HG02763 (cell line): Measurements from ENCODE around the gene SLC15A3.
"Not testable (repeated sequence)": the region's sequence is repeated elsewhere in the genome, so short reads cannot be mapped to it uniquely, and the experiment has no call there.

Experiments used
- ATAC-seq: cut with Tn5 transposase; IDR thresholded peaks from one replicate; pipeline ENCODE4 v1.9.1; 2021; ENCODE audit warnings: mild to moderate bottlenecking, moderate library complexity; ENCODE audit not compliant: unreplicated experiment

SLC15A3 gene

GRCh38 chr11:60915248-60915914, 36.6 kb downstream of the SLC15A3 start:
- ATAC-seq, result peak; percentile 43

DNA sequence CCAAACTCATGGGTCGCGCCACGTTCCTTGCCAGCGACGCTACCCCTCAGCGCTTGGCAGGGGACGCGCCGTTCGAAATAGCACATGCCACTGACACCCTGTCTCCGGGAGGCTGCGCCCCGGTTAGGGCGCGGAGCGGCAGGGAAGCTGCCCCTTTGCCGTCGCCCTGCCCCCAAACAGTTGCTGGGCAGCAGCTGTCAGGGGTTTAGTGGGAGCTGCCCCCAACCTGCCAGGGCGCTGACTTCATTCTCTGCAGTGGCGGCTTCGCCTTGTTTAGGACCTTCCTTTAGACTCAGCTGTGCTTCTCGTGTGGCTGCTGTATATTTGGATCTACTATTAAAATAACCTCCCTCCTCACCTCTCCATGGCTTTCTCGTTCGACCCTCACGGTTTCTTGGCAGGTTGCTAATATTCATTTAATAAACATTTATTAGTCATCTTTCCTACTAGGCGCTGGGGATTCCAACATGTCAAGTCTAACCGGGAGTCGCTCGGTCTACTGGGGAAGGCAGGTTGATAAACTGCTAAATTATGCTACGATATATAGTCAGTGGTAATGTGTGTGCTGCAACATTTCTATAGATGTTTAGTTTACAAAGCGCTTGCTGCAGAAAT, 37.2 kb downstream of the SLC15A3 start:
- ATAC-seq, result peak; percentile 3

GRCh38 chr11:60913793-60914632, 38.0 kb downstream of the SLC15A3 start, which contains the start of gene TMEM109:
TMEM109 (plus strand) TSS chr11:60914158; CDS start chr11:60919694, 5,536 bp downstream.
- ATAC-seq, result peak; percentile 41

- ATAC-seq, result no peak
Measured at GRCh38 chr11:60912851-60913528, 39.0 kb downstream of the SLC15A3 start.

DNA sequence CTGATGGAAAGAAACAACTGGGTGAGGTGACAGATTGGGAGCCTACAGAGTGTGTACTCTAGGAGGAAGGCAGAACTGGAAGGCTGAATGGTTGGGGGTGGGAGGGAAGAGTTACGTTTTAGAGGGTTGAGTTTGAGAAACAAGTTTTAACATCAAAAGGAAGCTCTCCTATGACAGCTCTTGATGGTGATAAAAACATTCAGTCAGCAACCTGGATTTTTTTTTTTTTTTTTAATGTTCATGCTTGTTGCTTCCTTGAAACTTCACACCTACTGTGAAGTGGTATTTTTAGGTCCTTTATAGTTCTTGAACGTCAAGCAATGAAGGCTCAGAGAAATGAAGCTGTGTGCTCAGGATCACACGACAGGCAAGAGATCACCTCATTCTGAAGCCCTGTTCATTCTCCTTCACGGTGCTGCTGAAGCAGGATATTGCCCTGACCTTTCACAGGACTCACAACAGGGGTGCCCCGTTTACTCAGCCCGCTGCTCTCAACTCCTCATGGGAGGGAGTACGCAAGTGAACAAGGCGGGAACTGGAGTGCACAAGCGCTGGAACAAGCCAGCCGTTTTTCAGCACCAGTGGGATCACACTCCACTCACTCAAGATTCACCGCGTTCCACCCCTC, 39.6 kb downstream of the SLC15A3 start:
- no peak for ATAC-seq

DNA sequence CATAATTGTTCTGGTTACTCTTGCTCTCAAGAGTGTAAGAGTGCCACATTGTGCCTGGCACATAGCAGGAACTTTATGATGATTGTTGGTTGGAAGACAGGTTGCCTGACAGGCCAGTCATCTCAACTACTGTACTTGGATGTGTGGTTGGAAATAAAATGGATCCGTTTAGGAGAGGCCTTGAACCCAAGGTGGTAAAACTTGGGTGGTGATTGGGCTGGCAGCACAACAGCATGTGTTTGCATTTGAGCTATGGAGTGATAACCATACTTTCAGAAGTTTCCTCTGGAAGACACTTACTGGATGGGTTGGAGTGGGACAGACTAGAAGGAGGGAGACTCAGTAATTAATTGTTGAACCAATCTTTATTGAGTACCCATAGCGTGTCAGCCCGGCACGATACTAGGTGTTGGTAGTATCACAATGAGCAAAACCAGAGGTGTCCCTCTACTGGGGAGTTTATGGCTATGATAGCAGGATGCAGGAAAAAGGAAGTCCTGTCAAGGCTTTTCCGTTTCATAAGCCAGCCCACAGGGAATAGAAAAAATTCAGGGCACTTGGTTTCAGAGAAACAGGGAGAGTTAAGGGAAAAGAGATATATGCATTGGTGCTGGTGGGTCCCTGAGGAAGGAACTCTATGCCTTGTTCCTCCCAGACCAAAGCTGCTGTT, 41.1 kb downstream of the SLC15A3 start:
- no peak for ATAC-seq

DNA sequence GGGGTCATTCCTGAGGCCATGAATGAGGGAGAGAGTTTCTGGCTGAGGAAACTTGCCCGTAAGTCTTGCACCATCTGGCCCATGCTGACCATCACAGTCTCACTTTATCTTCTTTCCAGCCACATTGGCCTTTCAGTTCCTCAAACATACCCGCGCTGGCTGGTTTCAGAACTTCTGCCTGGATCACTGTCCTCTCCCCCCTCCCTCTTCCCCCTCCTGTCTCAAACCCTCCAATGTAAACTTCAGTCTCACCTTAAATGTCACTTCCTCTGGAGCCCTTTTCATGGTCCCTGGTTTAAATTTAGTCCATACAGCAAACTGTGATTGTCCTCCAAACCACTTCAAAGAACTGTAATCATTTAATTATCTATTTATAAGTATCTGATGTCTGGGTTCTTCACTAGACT, 41.7 kb downstream of the SLC15A3 start:
- peak; percentile 36 for ATAC-seq

DNA sequence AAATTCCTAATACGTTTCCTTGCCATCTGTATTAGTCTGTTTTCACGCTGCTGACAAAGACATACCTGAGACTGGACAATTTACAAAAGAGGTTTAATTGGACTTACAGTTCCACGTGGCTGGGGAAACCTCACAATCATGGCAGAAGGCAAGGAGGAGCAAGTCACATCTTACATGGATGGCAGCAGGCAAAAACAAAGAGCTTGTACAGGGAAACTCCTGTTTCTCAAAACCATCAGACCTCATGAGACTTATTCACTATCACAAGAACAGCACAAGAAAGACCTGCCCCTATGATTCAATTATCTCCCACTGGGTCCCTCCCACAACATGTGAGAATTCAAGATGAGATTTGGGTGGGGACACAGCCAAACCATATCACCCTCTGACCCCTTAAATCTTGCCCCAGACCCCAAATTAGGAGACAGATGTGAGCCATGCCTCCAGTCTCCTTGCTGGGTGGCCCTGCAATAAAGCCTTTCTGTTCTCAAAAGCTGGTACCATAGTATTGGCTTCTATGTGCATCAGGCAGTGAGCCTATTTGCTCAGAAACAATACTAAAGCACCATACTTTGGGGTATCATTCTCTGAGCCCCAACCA, 42.2 kb downstream of the SLC15A3 start:
- ATAC-seq, result not testable (repeated sequence)

DNA sequence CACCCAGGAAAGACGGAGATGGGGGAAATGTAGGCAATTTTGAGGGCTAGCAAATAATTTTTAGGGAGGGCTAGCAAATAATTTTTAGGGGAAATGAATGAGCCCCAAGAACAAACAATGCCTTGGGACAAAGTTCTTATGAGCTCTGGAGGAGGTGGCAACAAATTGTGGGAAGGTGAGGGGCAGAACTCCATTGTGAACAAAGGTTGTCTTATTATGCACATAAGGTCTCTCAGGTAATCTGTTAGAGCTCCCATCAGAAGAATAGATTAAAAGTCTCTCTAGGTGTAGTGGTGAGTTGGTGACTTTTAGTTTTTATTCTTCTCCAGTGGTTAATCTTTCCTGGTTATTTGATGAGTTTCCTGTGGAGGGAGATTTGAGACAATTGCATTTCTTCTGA, 43.2 kb downstream of the SLC15A3 start:
- ATAC-seq, result no peak

DNA sequence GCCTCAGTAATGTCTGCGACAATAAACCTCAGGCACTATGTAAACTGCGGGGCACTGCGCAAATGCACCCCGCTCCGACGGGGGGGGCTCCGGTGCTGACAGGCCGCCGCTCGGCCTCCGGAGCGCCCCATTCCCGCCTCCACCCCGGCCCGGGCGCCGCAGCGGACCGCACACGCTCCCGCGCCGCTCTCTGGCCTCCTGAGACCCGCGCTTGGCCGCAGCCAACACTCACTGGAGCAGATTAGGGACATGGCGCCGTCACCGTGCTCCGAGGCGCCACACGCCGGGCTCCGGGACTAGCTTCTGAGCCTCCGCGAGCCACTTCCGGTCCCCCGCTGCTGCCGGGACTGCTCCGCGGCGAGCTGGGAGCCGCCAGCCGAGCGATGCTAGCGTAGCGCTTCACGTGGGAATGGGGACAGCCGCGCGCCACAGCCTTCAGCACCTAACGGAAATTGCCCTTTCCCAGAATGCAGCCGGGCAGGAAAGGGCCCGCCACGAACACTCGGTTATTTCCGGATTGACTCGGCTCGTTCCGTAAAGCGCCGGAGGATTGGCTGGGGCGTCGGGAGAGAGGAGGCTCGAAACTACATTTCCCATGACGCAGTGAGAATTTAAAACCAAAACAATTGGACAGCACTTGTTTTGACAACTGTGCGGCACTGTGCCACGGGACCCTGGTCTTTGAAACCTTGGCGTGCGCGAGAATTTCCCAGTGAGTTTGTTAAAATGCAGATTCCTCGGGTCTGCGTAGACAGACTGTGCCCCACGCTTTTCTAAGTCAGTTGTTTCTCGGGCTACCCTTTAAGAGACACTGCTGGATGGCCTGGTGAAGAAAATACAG, 45.6 kb downstream of the SLC15A3 start, which contains the start of gene PRPF19:
TSS of gene PRPF19 (minus strand) at position 454 of the 841 bp plus-strand sequence. CDS start at position 251, 203 bp downstream.
- peak; percentile 78 for ATAC-seq

GRCh38 chr11:60905551-60906113, 46.3 kb downstream of the SLC15A3 start:
- ATAC-seq, result no peak

DNA sequence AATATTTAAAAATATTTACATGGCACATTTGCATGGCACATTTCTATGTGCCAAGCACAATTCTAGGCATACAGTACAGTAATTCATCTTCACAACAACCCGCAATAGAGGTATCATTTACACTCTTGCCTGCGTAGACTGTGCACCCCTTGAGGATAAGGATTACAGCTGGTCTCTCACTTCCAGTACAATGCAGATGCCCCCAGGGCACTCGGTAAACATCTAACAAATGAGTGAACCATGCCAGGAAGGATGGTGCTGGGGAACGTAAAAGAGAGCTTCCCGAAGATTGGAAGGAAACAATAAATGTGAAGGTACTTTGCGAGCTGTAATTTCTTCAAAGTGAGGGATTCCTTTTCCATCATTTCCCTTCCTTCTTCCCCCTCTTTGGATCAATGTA, 46.9 kb downstream of the SLC15A3 start:
- ATAC-seq, result no peak

- ATAC-seq, result no peak
Measured at GRCh38 chr11:60902625-60903024, 49.4 kb downstream of the SLC15A3 start.

DNA sequence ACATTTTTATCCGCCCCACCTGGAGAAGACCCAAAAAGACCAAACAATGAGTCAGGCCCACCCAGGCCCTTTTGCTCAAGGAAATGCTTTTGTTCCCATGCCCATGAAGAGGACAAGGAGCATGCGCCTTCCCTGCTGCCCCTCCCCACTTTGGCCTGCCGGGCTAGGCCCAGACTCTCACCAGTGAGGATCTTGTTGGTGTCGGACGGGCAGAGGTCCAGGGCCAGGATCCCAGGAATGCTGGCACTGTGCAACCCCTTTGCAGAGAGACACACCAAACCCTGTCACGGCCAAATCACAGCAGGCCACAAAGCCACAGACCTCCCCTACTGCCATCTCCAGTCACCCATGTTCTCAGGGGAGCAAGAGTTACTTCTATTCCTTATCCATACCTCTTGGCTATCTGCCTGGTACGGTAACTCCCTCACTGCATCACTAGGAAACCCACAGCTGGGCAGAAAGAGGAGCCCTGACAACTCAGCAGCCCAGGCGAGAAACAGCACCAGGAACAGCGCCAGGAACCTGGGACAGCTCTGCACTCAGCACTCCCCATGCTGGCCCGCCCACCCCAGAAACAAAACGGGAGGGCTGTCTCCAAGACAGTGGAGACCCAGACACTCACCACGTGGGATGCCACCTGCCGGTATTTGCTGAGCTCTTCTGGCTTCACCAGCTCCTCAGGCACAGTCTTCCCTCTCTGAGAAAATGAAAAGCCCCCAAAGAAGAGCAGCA, 51.1 kb downstream of the SLC15A3 start:
- no peak for ATAC-seq

DNA sequence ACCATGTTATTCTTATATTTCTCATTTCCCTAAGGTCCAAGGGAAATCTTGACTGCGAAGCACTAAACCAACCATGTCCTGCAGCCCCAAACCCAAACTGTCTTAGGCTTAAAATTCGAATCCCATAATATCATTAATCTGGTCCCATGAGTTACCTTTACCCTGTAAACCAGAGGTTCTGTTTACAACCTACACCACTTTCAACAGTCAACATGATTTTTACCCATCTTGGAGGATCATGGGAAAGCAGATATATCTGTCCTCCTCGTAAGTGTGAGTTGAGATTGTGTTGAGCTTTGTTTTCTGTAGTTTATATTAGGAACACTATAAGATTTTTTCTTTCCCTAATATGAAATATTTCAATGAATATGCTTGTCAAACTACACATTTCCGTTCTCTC, 52.0 kb downstream of the SLC15A3 start:
- ATAC-seq, result no peak

GRCh38 chr11:60899046-60899936, 52.7 kb downstream of the SLC15A3 start:
- ATAC-seq, result no peak

- no peak for ATAC-seq
Measured at GRCh38 chr11:60897496-60897895, 54.5 kb downstream of the SLC15A3 start.
